Neural progenitor cell (in vitro differentiated cells): Measurements from ENCODE around the gene NSD1. TPM values are rescaled to one million over a fixed set of nuclear protein-coding genes. Genes with fewer than 3 reads are reported as not detected.

ENCODE experiments used
- DNase-seq: peaks from one replicate; pipeline ENCODE4 v3.0.0-alpha.2; 2016; ENCODE audit warnings: low spot score
- H2AFZ ChIP-seq: fragments of 200-600 bp; sonication (generic); replicated peaks from 2 replicates; pipeline ENCODE4 v1.6.1; 2016; ENCODE audit warnings: antibody characterized with exemption
- H3F3A ChIP-seq: fragments of 200-600 bp; sonication (generic); 2 replicates; pipeline ENCODE4 v1.6.1; 2016; ENCODE audit warnings: antibody characterized with exemption, low read depth
- H3K27ac ChIP-seq: fragments of 200-600 bp; sonication (generic); 2 replicates; pipeline ENCODE4 v1.5.1; 2016; ENCODE audit warnings: mild to moderate bottlenecking
- H3K27me3 ChIP-seq: fragments of 200-600 bp; sonication (generic); 2 replicates; pipeline ENCODE4 v1.6.1; 2016; ENCODE audit warnings: mild to moderate bottlenecking, moderate library complexity
- H3K36me3 ChIP-seq: fragments of 200-600 bp; sonication (generic); 2 replicates; pipeline ENCODE4 v1.5.1; 2016
- H3K4me1 ChIP-seq: fragments of 200-600 bp; sonication (generic); 2 replicates; pipeline ENCODE4 v1.6.1; 2016; ENCODE audit warnings: mixed run types
- H3K4me2 ChIP-seq: fragments of 200-600 bp; sonication (generic); 2 replicates; pipeline ENCODE4 v1.6.1; 2016
- H3K4me3 ChIP-seq: fragments of 200-600 bp; sonication (generic); 2 replicates; pipeline ENCODE4 v1.5.1; 2016
- H3K79me2 ChIP-seq: fragments of 200-600 bp; sonication (generic); 2 replicates; pipeline ENCODE4 v1.6.1; 2016; ENCODE audit warnings: low read depth
- H3K9ac ChIP-seq: fragments of 200-600 bp; sonication (generic); 2 replicates; pipeline ENCODE4 v1.6.1; 2016
- H3K9me3 ChIP-seq: fragments of 200-600 bp; sonication (generic); 2 replicates; pipeline ENCODE4 v1.5.1; 2016; ENCODE audit warnings: low read depth
- H4K20me1 ChIP-seq: fragments of 200-600 bp; sonication (generic); 2 replicates; pipeline ENCODE4 v1.6.1; 2016; ENCODE audit warnings: low read depth
- H3K27ac Mint-ChIP-seq: 3 replicates; pipeline ENCODE4 v1.8.0; 2021; ENCODE audit warnings: mixed read lengths
- H3K27me3 Mint-ChIP-seq: 2 replicates; pipeline ENCODE4 v1.8.0; 2022; ENCODE audit warnings: low read depth, mild to moderate bottlenecking, inconsistent platforms, moderate library complexity, mixed read lengths; ENCODE audit not compliant: insufficient read depth
- H3K36me3 Mint-ChIP-seq: 3 replicates; pipeline ENCODE4 v1.8.0; 2021; ENCODE audit warnings: mixed read lengths
- H3K4me1 Mint-ChIP-seq: 3 replicates; pipeline ENCODE4 v1.8.0; 2021; ENCODE audit warnings: mixed read lengths
- H3K4me3 Mint-ChIP-seq: 3 replicates; pipeline ENCODE4 v1.8.0; 2021; ENCODE audit warnings: mild to moderate bottlenecking, moderate library complexity, mixed read lengths
- H3K9me3 Mint-ChIP-seq: 3 replicates; pipeline ENCODE4 v1.8.0; 2020; ENCODE audit warnings: mixed read lengths
- CTCF ChIP-seq: fragments of 200-600 bp; sonication (generic); IDR thresholded peaks from 2 replicates; pipeline ENCODE4 v1.5.1; 2017; ENCODE audit warnings: antibody characterized with exemption, mild to moderate bottlenecking
- EZH2 ChIP-seq: fragments of 200-600 bp; sonication (generic); IDR thresholded peaks from 2 replicates; pipeline ENCODE4 v1.6.1; 2017; ENCODE audit warnings: antibody characterized with exemption, mild to moderate bottlenecking, moderate library complexity
- EZH2phosphoT487 ChIP-seq: fragments of 200-600 bp; sonication (generic); IDR thresholded peaks from 2 replicates; pipeline ENCODE4 v1.6.1; 2017; ENCODE audit warnings: antibody characterized with exemption
- total RNA-seq: library from RNA; depleted of rRNA; stranded (reverse); fragments of >200 nt; gene quantifications from 2 replicates; pipeline ENCODE4 v1.2.3, GENCODE V29; 2015; ENCODE audit warnings: low replicate concordance

Gene NSD1
- total RNA-seq, 1 donor from 2014 or later: 114 TPM

- Histone ChIP-seq H3K79me2 (no peaks in the 10 kb centered on the region), H2AFZ (no peak overlapping the region), H4K20me1 (peaks cover 56% of the 10 kb centered on the region), H3K9me3 (no peaks in the 10 kb centered on the region), H3K27ac (no peak overlapping the region), H3K4me2 (no peak overlapping the region), H3K27me3 (peaks cover 4% of the 10 kb centered on the region), H3K4me1 (no peaks in the 10 kb centered on the region), H3F3A (peaks cover 61% of the 10 kb centered on the region), H3K4me3 (no peak overlapping the region), H3K9ac (no peak overlapping the region), H3K36me3 (peaks cover 3% of the 10 kb centered on the region)
- TF ChIP-seq CTCF (no peak), EZH2 (no peak)
- H3K4me3 Mint-ChIP-seq: no peak overlapping the region
- H3K27ac Mint-ChIP-seq: no peak overlapping the region
- no peaks in the 10 kb centered on the region for H3K9me3 Mint-ChIP-seq
- no peak for DNase-seq
- peaks cover 15% of the 10 kb centered on the region for H3K4me1 Mint-ChIP-seq
- H3K36me3 Mint-ChIP-seq: peaks cover 20% of the 10 kb centered on the region
- peaks cover 8% of the 10 kb centered on the region for H3K27me3 Mint-ChIP-seq
These were observed 164.3 kb downstream of the NSD1 start for GRCh38 chr5:177297922-177298321.

GRCh38 chr5:177299697-177300096, 166.1 kb downstream of the NSD1 start:
- Histone ChIP-seq H3K79me2 (peaks cover 11% of the 10 kb centered on the region), H3K27me3 (peaks cover 7% of the 10 kb centered on the region), H3F3A (peaks cover 61% of the 10 kb centered on the region), H3K36me3 (peaks cover 3% of the 10 kb centered on the region), H3K9ac (no peak overlapping the region), H3K9me3 (no peaks in the 10 kb centered on the region), H3K4me2 (no peak overlapping the region), H4K20me1 (peaks cover 61% of the 10 kb centered on the region), H3K27ac (no peak overlapping the region), H3K4me3 (no peak overlapping the region), H2AFZ (no peak overlapping the region), H3K4me1 (no peaks in the 10 kb centered on the region)
- Mint-ChIP-seq H3K36me3 (peaks cover 12% of the 10 kb centered on the region), H3K27me3 (peaks cover 6% of the 10 kb centered on the region), H3K4me3 (no peak overlapping the region), H3K9me3 (no peaks in the 10 kb centered on the region), H3K27ac (no peak overlapping the region), H3K4me1 (peaks cover 23% of the 10 kb centered on the region)
- TF ChIP-seq EZH2: no peak
- no peak for TF ChIP-seq EZH2phosphoT487
- TF ChIP-seq CTCF: no peak
- no peak for DNase-seq

- no peak for TF ChIP-seq EZH2
- TF ChIP-seq EZH2phosphoT487: no peak
- TF ChIP-seq CTCF: no peak
- Histone ChIP-seq H3K9ac (no peak overlapping the region), H3K4me2 (no peak overlapping the region), H3K4me1 (no peaks in the 10 kb centered on the region), H3K4me3 (no peak overlapping the region), H3K27ac (no peak overlapping the region), H3K27me3 (peaks cover 7% of the 10 kb centered on the region), H3F3A (peaks cover 61% of the 10 kb centered on the region), H3K36me3 (peaks cover 3% of the 10 kb centered on the region), H3K79me2 (peaks cover 17% of the 10 kb centered on the region), H4K20me1 (peaks cover 66% of the 10 kb centered on the region), H2AFZ (no peak overlapping the region), H3K9me3 (no peaks in the 10 kb centered on the region)
- Mint-ChIP-seq H3K4me3 (no peak overlapping the region), H3K27ac (no peak overlapping the region), H3K27me3 (peaks cover 6% of the 10 kb centered on the region), H3K36me3 (peaks cover 15% of the 10 kb centered on the region), H3K9me3 (no peaks in the 10 kb centered on the region), H3K4me1 (peaks cover 27% of the 10 kb centered on the region)
- DNase-seq: no peak
These were observed 166.8 kb downstream of the NSD1 start for GRCh38 chr5:177300236-177300880.
